Cardiac septum (tissue), 1 donor: ENCODE measurements around the gene ACTL9. TPM values are rescaled to one million over a fixed set of nuclear protein-coding genes. Genes with fewer than 3 reads are reported as not detected.

ENCODE experiments used
- DNase-seq: peaks from one replicate; pipeline ENCODE4 v3.0.0-alpha.2; 2020; ENCODE audit warnings: low spot score
- intact Hi-C: fragments of 100-400 bp; cut with DNase I; formaldehyde crosslinking; loops from one replicate; pipeline ENCODE4 v1.14.0; 2022
- total RNA-seq: library from RNA; stranded (reverse); fragmentation: NEBNext Ultra II Directional; extraction: Animal tissue kit (Norgen Biotek cat#: 25700); gene quantifications from one replicate; pipeline ENCODE4 v1.2.1, GENCODE V29; 2021
- donor health status: DM: no; HTN: no; CAD: no.

ACTL9 gene
- total RNA-seq, 1 donor from 2014 or later: not detected

DNA sequence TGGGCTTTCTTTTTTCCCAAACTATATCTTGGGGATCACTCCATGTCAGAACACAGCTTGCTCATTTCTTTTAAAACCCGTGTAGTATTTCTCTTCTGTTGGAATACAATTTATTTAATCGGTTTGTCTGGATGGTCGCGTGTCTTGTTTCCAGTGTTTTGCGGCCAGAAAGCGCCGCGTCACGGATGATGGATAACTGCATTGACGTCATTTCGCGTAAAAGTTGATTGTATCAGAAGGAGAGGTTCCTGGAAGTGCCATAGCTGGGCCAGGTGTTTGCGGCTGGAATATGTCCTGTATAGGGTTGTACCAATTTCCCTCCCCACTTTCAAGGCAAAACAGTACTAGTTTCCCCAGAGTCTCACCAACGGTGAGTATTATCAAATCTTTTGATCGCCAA is 9.7 kb downstream of the ACTL9 start:
- intact Hi-C loops: no loop called here
- no peak for DNase-seq

DNA sequence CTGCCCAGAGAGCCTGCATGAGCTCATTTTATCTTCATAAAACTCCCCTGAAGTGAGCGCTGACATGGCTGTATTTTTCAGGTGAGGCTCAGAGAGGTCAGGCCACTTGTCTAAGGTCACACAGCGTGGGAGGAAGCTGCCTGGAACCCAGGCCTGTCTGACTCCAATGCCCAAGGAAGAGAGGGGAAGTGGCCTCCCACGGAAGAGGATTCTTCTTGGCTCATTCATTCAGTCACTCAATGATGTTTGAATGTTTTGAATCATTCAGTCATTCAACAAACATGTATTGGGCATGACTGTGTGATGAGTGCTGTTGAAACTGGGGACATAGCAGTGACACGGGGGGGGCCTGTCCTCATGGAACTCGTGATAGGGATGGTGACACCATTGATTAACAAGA is 12.0 kb downstream of the ACTL9 start:
- peak; percentile 9 for DNase-seq
- intact Hi-C loops: no loop called here

GRCh38 chr19:8684001-8684902 is 14.3 kb downstream of the ACTL9 start:
- intact Hi-C loops: no loop called here
- DNase-seq: no peak

DNA sequence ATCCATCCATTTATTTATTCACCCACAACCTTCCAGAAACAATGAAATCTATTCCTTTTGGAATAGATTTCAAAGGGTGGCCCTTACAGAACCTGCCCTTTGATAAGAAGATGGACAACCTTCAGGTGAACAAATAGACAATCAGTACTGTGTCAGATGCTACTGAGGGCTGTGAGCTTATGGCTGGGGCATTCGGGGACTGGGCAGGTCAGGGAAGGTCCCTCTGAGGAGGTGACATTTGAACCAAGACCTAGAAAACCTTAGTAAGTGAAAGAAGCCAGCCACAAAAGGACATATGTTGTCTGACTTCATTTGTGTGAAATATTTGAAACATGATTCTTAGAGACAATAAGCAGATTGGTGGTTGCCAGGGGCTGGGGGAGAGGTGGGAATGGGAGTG is 15.7 kb downstream of the ACTL9 start:
- intact Hi-C loops: no loop called here

GRCh38 chr19:8682472-8682871 is 16.1 kb downstream of the ACTL9 start:
- intact Hi-C loops: no loop called here
- no peak for DNase-seq

More for the DNA sequence above, 15.7 kb downstream of the ACTL9 start:
- DNase-seq: no peak

DNA sequence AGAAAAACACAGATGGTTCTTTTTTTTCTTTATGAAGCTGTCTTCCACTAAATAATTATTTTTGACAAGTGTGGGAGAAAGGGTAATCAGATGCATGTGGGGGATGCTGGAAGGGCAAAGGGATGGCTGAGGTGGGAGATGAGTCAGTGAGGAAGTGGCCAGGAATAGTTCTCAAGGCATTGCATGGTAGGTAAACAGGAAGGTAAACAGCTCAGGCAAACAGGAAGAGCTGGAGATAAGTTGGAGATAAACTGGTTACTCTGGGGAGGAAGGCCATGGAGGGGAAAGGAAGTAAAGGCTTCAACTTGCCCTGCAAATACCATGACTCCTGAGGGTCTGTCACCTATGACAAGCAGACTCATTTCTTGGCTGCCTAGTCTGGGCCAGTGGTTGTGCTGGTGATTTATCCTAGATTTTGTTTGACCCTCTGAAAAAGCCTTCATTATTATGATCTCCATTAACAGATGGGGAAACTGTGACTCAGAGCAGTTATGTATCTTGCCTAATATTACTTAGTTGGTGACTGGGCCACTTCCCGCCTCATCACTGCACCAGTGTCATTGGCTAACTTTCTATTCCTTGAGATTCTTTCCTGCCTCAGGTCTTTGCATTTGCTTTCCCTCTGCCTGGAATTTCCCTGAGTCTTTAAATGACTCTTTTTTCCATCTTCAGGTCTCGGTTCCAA is 17.1 kb downstream of the ACTL9 start:
- intact Hi-C loops: no loop called here
- no peak for DNase-seq

DNA sequence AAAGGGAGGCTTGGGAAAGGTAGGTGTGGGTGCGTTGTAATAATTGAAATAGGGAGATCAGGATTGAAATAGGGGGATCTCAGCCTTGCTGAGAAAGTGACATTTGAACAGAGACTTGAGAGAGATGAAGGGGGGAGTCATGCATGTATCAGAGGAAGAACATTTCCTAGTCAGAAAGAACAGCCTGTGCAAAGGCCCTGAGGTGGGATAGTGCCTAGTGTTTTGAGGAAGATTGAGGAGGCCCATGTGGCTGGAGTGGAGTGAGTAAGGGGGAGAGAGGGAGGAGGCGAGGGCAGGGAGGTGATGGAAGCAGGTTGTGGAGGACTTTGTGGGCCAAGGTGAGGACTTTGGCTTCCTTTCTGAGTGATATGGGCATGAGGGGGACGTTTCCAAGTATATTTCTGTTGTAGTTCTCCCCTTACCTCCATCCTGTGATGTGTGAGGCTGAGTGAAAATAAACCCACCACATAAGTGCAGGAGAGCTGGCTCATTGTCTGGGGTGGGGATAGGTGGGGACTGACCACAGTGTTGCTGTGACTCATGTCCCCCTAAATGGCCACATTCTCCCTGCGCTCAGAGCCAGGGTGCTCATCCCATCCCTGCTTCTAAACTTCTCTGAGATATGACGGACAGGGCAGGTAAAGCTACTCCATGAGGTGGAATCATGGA is 17.8 kb downstream of the ACTL9 start:
- DNase-seq: no peak
- intact Hi-C loops: no loop called here

- intact Hi-C loops: no loop called here
- no peak for DNase-seq
These were observed 20.3 kb downstream of the ACTL9 start for GRCh38 chr19:8678244-8678807.

DNA sequence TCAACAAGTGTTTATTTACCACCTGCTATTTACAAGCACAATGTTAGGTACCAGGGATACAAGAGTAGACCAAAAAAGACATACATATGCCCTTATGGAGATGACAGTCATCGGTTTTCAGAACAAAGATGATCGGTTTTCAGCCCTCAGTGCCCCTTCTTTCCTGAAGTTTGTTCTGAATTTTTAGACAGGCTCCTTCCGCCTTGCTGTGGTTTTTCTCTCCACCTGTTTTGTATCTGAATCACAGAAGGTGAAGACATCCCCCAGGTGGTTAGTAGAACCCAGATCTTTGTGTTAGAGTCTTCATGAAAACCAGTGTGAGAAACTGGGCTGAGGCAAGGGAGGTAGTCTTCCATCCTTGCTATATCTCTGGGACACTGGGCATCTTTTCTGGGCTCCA is 23.5 kb downstream of the ACTL9 start:
- intact Hi-C loops: no loop called here
- no peak for DNase-seq

- intact Hi-C loops: no loop called here
These were observed 25.2 kb downstream of the ACTL9 start for GRCh38 chr19:8673276-8673891.

DNA sequence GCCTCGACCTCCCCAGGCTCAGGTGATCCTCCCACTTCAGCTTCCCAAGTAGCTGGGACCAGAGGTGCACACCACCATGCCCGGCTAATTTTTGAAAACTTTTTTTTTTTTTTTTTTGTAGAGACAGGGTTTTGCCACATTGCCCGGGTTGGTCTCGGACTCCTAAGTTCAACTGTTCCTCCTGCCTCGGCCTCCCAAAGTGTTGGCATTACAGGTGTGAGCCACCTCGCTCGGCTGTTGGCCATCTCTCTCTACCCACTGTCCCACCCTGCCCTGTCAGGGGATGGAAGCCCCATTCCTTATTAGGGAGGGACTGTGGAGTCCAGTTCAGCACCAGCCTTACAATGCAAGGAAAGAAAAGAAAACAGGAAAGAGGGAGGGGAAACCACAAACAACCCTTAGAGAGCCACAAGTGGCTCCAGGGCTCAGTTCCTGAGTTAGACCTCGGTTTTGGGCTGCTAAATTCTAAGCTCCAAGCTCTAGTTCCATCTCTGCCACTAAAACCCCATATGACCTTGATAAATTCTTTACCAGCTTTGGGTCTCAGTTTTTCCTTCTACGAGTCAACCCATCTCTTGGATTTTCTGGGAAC is 31.7 kb downstream of the ACTL9 start:
- DNase-seq: no peak
- intact Hi-C loops: no loop called here

More at GRCh38 chr19:8673276-8673891, 25.2 kb downstream of the ACTL9 start:
- DNase-seq: no peak

DNA sequence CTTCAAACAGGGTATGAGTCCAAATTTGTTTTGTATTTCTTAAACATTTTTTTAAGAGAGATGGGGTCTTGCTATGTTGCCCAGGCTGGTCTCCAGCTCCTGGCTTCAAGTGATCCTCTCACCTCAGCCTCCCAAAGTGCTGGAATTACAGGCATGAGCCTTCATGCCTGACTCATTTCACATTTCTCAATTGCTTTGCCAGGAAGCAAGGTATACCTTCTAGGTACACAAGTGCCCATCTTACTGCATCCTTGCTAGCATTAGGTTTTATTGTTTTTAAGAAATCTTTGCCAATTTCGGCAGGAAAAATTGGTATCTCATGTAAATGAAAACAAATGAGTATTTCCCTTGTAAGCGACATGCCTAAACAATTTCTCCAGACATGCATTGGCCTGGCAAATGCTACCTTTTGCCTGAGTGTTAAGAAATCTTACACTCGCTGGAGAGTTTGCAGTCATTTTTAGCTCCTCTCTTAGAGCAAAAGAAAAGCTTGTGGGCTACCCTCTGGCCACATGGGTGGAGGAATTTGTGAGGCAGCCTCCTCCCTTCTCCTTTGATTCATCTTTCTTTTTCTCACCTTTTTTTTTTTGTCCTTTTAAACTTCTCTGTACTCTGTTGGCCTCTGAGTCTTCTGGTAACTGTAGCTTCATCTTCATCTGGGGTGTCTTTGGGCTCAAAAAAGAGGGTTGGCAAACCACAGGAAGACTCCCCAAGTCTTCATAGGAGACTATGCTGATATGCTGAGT is 33.0 kb downstream of the ACTL9 start:
- intact Hi-C loops: no loop called here
- DNase-seq: no peak

DNA sequence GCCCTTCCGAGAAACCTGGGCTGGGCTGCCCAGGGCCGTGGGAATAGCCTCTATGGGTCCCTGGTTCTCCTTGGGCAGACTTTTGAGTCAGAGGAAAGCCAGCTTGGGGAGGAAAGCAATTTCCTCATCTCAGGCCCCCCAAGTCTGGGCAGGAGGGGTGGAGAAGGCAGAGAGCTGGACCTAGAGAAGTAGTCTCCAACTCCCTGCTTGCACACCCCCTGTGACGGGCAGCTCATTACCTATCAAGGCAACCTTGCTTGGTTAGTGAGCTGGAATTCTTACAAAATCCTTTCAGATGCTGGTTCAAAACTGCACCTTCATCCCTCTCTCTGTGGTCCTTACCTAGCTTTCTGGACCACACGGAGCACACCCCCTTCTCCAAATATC is 33.9 kb downstream of the ACTL9 start:
- intact Hi-C loops: no loop called here
- DNase-seq: no peak

DNA sequence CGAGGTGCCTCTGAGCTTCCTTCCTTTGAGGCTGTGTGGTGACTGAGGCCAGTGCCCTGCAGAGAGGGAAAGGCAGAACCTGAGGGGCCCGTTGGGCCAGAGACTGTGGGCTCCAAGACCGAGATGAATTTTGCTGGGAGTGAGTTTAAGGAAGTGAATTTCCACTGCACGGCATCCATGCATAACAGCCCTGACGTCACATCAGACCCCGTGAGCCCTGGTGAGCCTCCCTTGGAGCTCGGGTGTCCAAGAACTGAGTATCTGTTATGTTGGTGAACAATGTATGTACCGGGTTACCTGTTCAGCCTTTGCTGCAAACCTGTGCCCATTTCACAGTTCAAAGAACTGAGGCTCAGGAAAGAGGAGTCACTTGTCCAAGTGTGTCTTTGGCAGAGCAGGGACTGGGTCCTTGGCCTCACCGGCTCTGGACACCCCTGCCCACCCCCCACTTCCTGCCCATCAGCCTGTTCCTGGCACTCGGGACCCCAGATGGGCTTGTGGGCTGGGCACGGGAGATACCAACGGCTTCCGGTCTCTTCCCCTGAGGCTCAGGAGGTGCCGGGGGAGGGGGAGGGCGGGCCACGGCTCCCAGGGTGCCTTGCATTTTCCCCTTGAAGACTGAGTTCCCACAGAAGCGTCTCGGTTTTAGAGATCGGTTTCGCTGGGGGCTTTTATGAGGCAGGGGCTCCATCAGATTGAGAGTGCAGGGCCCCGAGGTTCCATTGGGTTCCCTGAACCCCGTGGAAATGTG is 34.5 kb downstream of the ACTL9 start:
- DNase-seq: no peak
- intact Hi-C loops: no loop called here

DNA sequence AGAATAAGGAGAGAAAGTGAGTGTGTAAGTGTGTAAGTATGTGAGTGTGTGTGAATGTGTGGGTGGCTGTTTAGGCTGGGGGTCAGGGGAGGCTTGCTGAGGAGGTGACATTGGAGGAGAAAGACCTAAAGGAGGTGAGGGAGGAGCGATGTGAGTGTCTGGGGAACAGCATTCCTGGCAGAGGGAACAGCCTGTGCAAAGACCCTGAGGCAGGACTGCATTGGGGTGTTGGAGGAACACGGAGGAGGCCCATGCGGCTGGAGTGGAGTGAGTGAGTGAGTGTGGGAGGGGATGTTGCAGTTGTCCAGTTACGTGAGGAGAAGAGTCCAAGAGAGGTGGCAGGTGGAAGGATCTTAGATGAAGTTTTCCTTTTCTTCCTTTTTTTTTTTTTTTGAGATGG is 36.3 kb downstream of the ACTL9 start:
- intact Hi-C loops: no loop called here

GRCh38 chr19:8659905-8660304 is 38.7 kb downstream of the ACTL9 start:
- intact Hi-C loops: no loop called here
- no peak for DNase-seq

More for the DNA sequence above, 36.3 kb downstream of the ACTL9 start:
- no peak for DNase-seq

GRCh38 chr19:8657869-8658268 is 40.7 kb downstream of the ACTL9 start:
- intact Hi-C loops: loop anchor here (2.0 kb wide), 1 partner anchor 423 kb away; no protein-coding TSS in a partner anchor
- peak; percentile 68 for DNase-seq

DNA sequence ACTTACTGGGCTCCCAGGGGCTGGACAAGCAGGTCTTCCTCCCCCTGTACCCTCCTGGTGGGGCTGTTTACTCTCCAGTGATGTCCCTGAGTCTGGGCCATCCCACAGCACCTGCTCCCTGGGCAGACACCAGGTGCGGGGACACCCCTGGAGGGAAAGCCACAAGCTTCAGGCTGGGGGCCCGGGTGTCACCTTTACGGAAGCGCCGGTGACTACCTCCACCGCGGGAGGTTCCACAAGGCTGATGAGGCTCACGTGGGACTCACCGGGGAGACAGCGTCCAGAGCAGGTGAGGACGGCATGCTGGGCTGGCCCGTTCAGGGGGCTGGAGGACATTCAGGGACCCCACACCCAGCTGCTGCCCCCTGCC is 43.3 kb downstream of the ACTL9 start:
- intact Hi-C loops: no loop called here
- DNase-seq: peak; percentile 36
